ENCODE measurements around the gene TRAPPC11.
A peak's percentile ranks its signal among the peaks of the same experiment; 100 is the strongest.

TRAPPC11 gene

GRCh38 chr4:183670960-183671555 is 12.0 kb downstream of the TRAPPC11 start:
- Mint-ChIP-seq H3K27ac (no peak overlapping the region), H3K4me1 (ENCODE audit: low read depth) (no peaks in the 10 kb centered on the region), H3K9me3 (no peaks in the 10 kb centered on the region), H3K36me3 (ENCODE audit: low read depth) (peaks cover 82% of the 10 kb centered on the region), H3K27me3 (no peaks in the 10 kb centered on the region), H3K4me3 (no peak overlapping the region)
- no peak for DNase-seq

DNA sequence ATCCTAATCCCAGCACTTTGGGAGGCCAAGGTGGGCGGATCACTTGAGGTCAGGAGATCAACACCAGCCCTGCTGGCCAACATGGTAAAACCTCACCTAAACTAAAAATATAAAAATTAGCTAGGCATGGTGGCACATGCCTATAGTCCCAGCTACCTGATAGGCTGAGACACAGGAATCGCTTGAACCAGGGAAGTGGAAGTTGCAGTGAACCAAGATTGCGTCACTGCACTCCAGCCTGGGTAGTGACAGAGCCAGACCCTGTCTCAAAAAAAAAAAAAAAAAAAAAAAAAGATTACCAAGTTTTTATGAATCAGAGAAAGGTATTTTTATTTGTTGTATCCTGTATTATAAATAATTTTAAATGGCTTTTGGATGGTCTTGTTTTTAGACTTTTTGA is 15.1 kb downstream of the TRAPPC11 start:
- H3K36me3 Mint-ChIP-seq (ENCODE audit: low read depth): peaks cover 80% of the 10 kb centered on the region
- no peak overlapping the region for H3K4me3 Mint-ChIP-seq
- DNase-seq: no peak
- no peaks in the 10 kb centered on the region for H3K27me3 Mint-ChIP-seq
- H3K4me1 Mint-ChIP-seq (ENCODE audit: low read depth): no peaks in the 10 kb centered on the region
- H3K27ac Mint-ChIP-seq: no peak overlapping the region
- H3K9me3 Mint-ChIP-seq: no peaks in the 10 kb centered on the region

- Mint-ChIP-seq H3K9me3 (no peaks in the 10 kb centered on the region), H3K27me3 (no peaks in the 10 kb centered on the region), H3K4me3 (no peak overlapping the region), H3K27ac (no peak overlapping the region), H3K4me1 (ENCODE audit: low read depth) (no peaks in the 10 kb centered on the region), H3K36me3 (ENCODE audit: low read depth) (peaks cover 78% of the 10 kb centered on the region)
- DNase-seq: no peak
These were observed 16.5 kb downstream of the TRAPPC11 start for GRCh38 chr4:183675625-183676024.

- Mint-ChIP-seq H3K9me3 (no peaks in the 10 kb centered on the region), H3K27me3 (no peaks in the 10 kb centered on the region), H3K4me1 (ENCODE audit: low read depth) (no peaks in the 10 kb centered on the region), H3K36me3 (ENCODE audit: low read depth) (peaks cover 85% of the 10 kb centered on the region), H3K4me3 (no peak overlapping the region), H3K27ac (no peak overlapping the region)
- DNase-seq: no peak
These were observed 22.0 kb downstream of the TRAPPC11 start for GRCh38 chr4:183681119-183681518.

DNA sequence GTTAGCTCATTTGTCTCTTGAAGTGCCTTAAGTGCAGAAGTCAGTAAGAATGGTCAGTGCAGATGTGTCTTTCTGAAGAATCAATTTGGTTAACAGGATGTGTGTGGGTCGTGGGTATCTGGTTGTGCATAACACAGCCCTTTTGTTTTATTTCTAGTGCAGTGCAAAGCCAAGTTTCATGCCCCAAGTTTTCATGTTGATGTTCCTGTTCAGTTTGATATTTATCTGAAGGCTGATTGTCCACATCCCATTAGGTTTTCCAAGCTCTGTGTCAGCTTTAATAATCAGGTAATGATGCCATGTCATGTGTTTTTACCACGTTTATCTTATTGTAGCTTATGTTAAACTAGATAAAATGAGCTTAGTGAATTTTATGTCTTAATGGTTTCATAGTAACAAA is 27.4 kb downstream of the TRAPPC11 start:
- Mint-ChIP-seq H3K9me3 (no peaks in the 10 kb centered on the region), H3K36me3 (ENCODE audit: low read depth) (peaks cover 76% of the 10 kb centered on the region), H3K4me1 (ENCODE audit: low read depth) (peaks cover 2% of the 10 kb centered on the region), H3K4me3 (no peak overlapping the region), H3K27me3 (no peaks in the 10 kb centered on the region), H3K27ac (no peak overlapping the region)
- DNase-seq: no peak

- peaks cover 2% of the 10 kb centered on the region for H3K4me1 Mint-ChIP-seq (ENCODE audit: low read depth)
- no peak overlapping the region for H3K27ac Mint-ChIP-seq
- H3K9me3 Mint-ChIP-seq: no peaks in the 10 kb centered on the region
- peaks cover 76% of the 10 kb centered on the region for H3K36me3 Mint-ChIP-seq (ENCODE audit: low read depth)
- H3K4me3 Mint-ChIP-seq: no peak overlapping the region
- DNase-seq: no peak
- H3K27me3 Mint-ChIP-seq: no peaks in the 10 kb centered on the region
These were observed 29.1 kb downstream of the TRAPPC11 start for GRCh38 chr4:183688216-183688615.

GRCh38 chr4:183691006-183691405 is 31.9 kb downstream of the TRAPPC11 start:
- no peaks in the 10 kb centered on the region for H3K9me3 Mint-ChIP-seq
- DNase-seq: no peak
- H3K4me3 Mint-ChIP-seq: no peak overlapping the region
- H3K27me3 Mint-ChIP-seq: no peaks in the 10 kb centered on the region
- H3K27ac Mint-ChIP-seq: no peak overlapping the region
- peaks cover 74% of the 10 kb centered on the region for H3K36me3 Mint-ChIP-seq (ENCODE audit: low read depth)
- peaks cover 2% of the 10 kb centered on the region for H3K4me1 Mint-ChIP-seq (ENCODE audit: low read depth)

DNA sequence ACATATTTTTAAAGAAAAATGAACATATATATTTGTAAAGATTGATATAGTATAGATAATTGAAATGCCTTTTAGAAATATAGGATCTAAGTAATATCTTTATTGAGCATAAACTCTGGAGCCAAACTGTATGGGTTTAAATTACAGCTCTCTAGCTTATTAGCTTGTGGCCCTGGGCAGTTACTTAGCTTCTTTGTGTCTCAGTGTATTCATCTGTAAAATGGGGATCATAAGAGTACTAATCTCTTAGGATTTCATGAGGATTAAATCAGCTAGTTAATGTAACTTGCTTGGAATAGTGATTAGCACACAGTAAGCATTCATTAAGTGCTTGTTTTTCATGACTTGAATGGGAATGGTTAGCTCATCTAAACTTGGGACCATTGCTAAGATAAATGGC is 32.8 kb downstream of the TRAPPC11 start:
- Mint-ChIP-seq H3K4me3 (no peak overlapping the region), H3K27ac (no peak overlapping the region), H3K4me1 (ENCODE audit: low read depth) (peaks cover 2% of the 10 kb centered on the region), H3K36me3 (ENCODE audit: low read depth) (peaks cover 75% of the 10 kb centered on the region), H3K9me3 (no peaks in the 10 kb centered on the region), H3K27me3 (no peaks in the 10 kb centered on the region)
- no peak for DNase-seq

DNA sequence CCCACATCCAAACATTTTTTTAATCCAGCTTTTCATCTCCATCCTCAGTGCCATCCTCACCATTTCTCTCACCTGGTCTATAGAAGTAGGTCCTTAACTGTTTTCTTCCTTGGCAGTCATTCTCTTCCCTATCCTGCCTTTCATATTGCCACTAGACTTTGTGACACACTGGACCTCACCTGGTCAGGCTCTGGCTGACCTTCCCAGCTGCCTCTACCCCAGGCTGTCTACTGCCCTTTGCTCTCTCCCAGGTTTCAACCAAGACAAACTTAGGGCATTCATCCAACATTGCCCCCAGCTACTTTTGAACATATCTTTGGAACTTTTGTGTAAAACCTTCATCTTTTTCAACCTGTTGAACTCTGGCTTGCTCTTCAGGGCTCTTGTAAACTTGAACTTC is 39.8 kb downstream of the TRAPPC11 start:
- H3K4me1 Mint-ChIP-seq (ENCODE audit: low read depth): no peaks in the 10 kb centered on the region
- H3K36me3 Mint-ChIP-seq (ENCODE audit: low read depth): peaks cover 93% of the 10 kb centered on the region
- H3K27me3 Mint-ChIP-seq: no peaks in the 10 kb centered on the region
- DNase-seq: no peak
- H3K4me3 Mint-ChIP-seq: no peak overlapping the region
- H3K9me3 Mint-ChIP-seq: no peaks in the 10 kb centered on the region
- peak overlapping the region; percentile 7 for H3K27ac Mint-ChIP-seq

GRCh38 chr4:183700407-183700806 is 41.3 kb downstream of the TRAPPC11 start:
- Mint-ChIP-seq H3K27me3 (no peaks in the 10 kb centered on the region), H3K36me3 (ENCODE audit: low read depth) (peaks cover 90% of the 10 kb centered on the region), H3K4me1 (ENCODE audit: low read depth) (no peaks in the 10 kb centered on the region), H3K4me3 (no peak overlapping the region), H3K27ac (no peak overlapping the region), H3K9me3 (no peaks in the 10 kb centered on the region)
- DNase-seq: no peak

DNA sequence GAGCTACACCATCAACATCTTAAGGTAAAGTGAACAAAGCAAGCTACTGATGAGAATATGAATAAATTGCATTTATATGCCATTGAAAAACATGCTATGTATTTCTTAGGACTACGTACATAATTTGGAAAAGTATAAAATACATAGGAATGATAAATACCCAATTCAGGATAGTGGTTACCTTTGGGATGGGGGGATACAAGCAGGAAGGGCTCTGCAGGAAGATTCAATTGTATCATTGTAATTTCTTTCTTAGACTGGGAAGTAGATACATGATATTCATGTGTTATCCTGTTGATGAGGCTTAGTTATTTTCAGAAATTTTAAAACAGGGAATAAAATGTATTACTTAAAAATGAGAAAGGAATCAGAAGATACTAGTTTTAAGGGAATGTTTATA is 43.4 kb downstream of the TRAPPC11 start:
- Mint-ChIP-seq H3K4me3 (no peak overlapping the region), H3K36me3 (ENCODE audit: low read depth) (peaks cover 87% of the 10 kb centered on the region)

GRCh38 chr4:183714626-183715025 is 55.5 kb downstream of the TRAPPC11 start:
- no peak for DNase-seq
- Mint-ChIP-seq H3K9me3 (no peaks in the 10 kb centered on the region), H3K4me3 (no peak overlapping the region), H3K27me3 (no peaks in the 10 kb centered on the region), H3K36me3 (ENCODE audit: low read depth) (peaks cover 42% of the 10 kb centered on the region), H3K27ac (no peak overlapping the region), H3K4me1 (ENCODE audit: low read depth) (no peaks in the 10 kb centered on the region)

More for the DNA sequence above, 43.4 kb downstream of the TRAPPC11 start:
- Mint-ChIP-seq H3K27me3 (no peaks in the 10 kb centered on the region), H3K4me1 (ENCODE audit: low read depth) (no peaks in the 10 kb centered on the region), H3K9me3 (no peaks in the 10 kb centered on the region), H3K27ac (no peak overlapping the region)
- DNase-seq: no peak

DNA sequence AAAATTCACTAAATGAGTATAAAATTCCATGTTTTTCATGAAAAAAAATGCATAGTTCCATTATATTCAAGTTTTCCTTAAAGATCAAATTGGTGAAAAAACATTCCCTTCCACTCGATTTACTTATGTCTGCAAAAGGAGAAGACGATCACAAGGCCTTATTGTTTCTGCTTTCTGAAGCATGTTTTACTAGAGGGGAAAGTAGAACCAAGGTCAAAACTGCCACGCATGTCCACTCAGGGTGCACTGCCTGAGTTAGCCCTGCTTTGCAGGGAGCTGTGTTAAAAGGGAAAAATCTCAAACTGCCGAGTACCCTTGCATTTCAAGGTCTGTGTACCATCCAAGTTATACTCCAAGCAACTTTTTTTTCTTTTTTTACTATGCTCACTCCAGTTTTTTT is 57.2 kb downstream of the TRAPPC11 start:
- H3K27me3 Mint-ChIP-seq: peaks cover 1% of the 10 kb centered on the region
- H3K4me1 Mint-ChIP-seq (ENCODE audit: low read depth): peaks cover 2% of the 10 kb centered on the region
- H3K9me3 Mint-ChIP-seq: no peaks in the 10 kb centered on the region
- H3K36me3 Mint-ChIP-seq (ENCODE audit: low read depth): peaks cover 31% of the 10 kb centered on the region
- H3K27ac Mint-ChIP-seq: no peak overlapping the region
- no peak overlapping the region for H3K4me3 Mint-ChIP-seq
- no peak for DNase-seq

DNA sequence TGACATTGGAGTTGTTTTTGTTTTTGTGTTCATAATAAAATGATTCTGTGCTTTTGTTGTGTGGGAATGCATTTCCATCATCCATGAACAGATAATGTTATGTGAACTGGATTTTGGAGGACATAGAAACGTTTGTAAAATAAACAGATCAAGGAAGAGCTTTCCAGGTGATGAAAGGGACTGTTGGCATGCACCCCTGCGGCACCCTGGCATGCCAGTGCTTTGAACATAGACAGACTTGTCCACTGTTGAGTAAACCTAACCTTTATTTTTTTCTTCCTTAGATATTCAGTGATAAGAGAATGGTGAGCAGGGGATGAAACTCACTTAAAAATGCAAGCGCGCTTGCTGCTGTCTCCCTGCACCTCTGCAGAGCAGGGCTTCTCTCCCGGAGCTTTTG is 59.8 kb downstream of the TRAPPC11 start:
- Mint-ChIP-seq H3K4me1 (ENCODE audit: low read depth) (peaks cover 14% of the 10 kb centered on the region), H3K9me3 (no peaks in the 10 kb centered on the region), H3K4me3 (no peak overlapping the region), H3K36me3 (ENCODE audit: low read depth) (peaks cover 7% of the 10 kb centered on the region), H3K27me3 (peaks cover 6% of the 10 kb centered on the region), H3K27ac (no peak overlapping the region)
- no peak for DNase-seq

DNA sequence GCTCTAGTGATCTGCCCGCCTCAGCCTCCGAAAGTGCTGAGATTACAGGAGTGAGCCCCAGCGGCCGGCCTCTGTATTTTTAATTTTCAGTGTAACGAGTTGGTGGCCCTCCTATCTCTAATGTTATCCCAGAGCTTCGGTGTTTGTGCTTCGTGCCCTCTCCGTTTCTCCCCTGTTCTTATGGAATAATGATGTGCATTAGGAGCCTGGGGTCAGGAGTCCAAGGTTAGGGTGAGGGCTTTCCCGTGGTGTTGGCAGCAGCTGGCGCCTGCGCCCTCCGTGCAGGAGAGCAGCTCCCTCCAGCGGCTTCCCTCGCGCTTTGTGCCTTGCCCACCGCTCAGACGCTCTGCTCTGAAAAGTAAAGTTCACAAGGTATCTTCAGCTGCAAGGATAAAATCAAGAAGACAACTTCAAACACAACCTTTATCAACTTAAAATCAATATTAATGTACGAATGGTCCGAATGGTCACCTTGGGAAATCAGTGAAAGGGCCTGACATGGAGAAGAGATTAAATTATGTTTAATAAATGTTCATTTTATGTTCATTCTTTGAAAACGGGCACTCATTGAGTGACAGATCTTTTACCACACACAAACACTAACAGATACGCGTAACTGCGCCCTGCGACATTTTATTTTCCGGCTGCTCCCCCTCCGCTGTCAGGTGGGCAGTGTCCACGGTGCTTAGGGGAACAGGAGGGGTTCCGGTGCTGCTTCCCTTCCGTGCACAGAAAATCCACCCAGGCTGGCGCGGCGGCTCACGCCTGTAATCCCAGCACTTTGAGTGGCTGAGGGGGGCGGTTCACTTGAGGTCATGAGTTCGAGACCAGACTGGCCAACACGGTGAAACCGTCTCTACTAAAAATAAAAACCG is 62.4 kb downstream of the TRAPPC11 start:
- DNase-seq: peak; percentile 69
- Mint-ChIP-seq H3K9me3 (no peaks in the 10 kb centered on the region), H3K4me1 (ENCODE audit: low read depth) (peaks cover 14% of the 10 kb centered on the region), H3K36me3 (ENCODE audit: low read depth) (no peaks in the 10 kb centered on the region), H3K27ac (peak overlapping the region; percentile 57), H3K4me3 (peak overlapping the region; percentile 65), H3K27me3 (peaks cover 6% of the 10 kb centered on the region)
